Bronchial epithelial cell (primary cell): Measurements from ENCODE around the gene TSPAN17. TPM values are rescaled to one million over a fixed set of nuclear protein-coding genes. Genes with fewer than 3 reads are reported as not detected.

Experiments
- DNase-seq: peaks from one replicate; pipeline ENCODE4 v3.0.0-alpha.2; 2010; ENCODE audit warnings: low read depth
- FAIRE-seq: peaks from 2 replicates; lab custom pipeline; 2011; peaks lifted over from hg19 to GRCh38; lab: Jason Lieb, UNC
- H3K27me3 ChIP-seq: 2 replicates; pipeline ENCODE4 v1.5.1; 2011; ENCODE audit warnings: low read length; ENCODE audit not compliant: control insufficient read depth, insufficient read depth
- H3K36me3 ChIP-seq: 2 replicates; pipeline ENCODE4 v1.5.1; 2011; ENCODE audit warnings: low read length; ENCODE audit not compliant: control insufficient read depth, insufficient read depth
- H3K4me3 ChIP-seq: 2 replicates; pipeline ENCODE4 v1.5.1; 2011; ENCODE audit warnings: mild to moderate bottlenecking, low read depth, low read length, control low read depth
- total RNA-seq: library from RNA; depleted of rRNA; stranded (reverse); fragments of >200 nt; gene quantifications from 2 replicates; pipeline ENCODE4 v1.2.1, GENCODE V29; 2014
- TF ChIP-seq, protein P1 (sequence below): IDR thresholded peaks from 2 replicates; pipeline ENCODE4 v1.5.1; 2011; ENCODE audit warnings: mild to moderate bottlenecking, moderate library complexity, low read length, control low read depth, inconsistent platforms; ENCODE audit not compliant: insufficient read depth, severe bottlenecking

The TSPAN17 gene
- total RNA-seq, 1 donor from 2014 or later, result 46.3 TPM

DNA sequence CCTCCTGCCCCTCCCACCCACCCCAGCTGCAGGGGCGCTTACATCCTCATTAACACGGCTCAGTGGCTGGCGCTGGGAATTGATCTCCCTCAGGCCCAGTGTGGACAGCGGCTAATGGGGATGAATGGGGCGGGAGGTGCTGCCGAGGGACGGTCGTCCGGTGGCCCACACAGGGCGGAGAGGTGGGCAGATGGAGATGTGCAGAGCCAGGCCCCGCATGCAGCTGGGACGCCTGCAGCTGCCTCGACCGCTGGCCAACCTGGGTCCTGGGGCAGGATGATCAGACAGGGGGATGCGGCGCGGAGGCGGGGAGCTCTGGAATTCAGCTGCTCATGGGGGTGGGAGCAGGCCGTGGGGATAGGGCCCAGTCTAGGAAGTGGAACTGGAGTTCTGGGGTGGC lies 17.6 kb downstream of the TSPAN17 start:
- H3K27me3 ChIP-seq, result peaks cover 14% of the 10 kb centered on the region
- DNase-seq (no peak), FAIRE-seq (no peak)
- no peak overlapping the region for H3K4me3 ChIP-seq
- TF ChIP-seq, protein P1, sequence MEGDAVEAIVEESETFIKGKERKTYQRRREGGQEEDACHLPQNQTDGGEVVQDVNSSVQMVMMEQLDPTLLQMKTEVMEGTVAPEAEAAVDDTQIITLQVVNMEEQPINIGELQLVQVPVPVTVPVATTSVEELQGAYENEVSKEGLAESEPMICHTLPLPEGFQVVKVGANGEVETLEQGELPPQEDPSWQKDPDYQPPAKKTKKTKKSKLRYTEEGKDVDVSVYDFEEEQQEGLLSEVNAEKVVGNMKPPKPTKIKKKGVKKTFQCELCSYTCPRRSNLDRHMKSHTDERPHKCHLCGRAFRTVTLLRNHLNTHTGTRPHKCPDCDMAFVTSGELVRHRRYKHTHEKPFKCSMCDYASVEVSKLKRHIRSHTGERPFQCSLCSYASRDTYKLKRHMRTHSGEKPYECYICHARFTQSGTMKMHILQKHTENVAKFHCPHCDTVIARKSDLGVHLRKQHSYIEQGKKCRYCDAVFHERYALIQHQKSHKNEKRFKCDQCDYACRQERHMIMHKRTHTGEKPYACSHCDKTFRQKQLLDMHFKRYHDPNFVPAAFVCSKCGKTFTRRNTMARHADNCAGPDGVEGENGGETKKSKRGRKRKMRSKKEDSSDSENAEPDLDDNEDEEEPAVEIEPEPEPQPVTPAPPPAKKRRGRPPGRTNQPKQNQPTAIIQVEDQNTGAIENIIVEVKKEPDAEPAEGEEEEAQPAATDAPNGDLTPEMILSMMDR, result no peak
- H3K36me3 ChIP-seq, result no peaks in the 10 kb centered on the region

DNA sequence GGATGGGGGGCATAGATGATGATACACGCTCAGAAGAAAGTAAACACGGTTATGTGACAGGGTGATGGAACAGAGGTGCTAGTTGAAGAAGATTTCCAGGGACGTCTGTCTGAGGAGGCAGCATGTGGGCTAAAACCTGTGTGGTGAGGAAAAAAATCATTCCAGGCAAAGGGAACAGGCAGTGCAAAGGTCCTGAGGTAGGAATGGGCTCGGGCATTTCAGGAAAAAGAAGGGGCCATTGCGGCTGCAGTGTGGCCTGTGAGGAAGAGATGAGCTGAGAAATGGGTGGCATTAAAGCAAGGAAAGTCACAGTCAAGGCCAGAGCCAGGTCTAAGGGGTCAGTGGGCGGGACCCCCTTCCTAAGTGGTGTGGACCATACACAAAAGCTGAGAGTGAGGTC lies 18.2 kb downstream of the TSPAN17 start:
- TF ChIP-seq, protein P1, result no peak
- DNase-seq, result no peak
- Histone ChIP-seq H3K27me3 (peaks cover 19% of the 10 kb centered on the region), H3K36me3 (no peaks in the 10 kb centered on the region), H3K4me3 (no peak overlapping the region)
- no peak for FAIRE-seq

DNA sequence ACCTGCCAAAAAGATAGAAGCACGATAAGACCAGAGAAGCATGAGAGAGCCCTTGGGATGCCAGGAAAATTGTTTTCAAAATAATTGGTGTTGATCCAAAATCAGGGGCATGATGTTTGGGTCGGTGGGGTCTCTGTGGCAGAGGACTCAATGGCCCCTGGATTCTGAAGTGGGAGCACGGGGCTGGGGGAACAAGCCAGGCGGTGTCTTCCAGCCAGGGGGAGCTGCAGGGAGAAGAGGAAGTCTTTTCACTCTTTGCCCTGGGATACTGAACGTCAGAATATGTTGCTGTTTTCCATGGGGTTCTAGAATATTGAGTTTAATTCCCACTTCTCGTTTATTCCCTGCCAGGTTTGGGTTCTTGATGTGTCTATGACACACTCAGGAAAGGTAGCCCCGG lies 20.4 kb downstream of the TSPAN17 start:
- H3K27me3 ChIP-seq, result peaks cover 23% of the 10 kb centered on the region
- DNase-seq (no peak), FAIRE-seq (no peak)
- no peaks in the 10 kb centered on the region for H3K36me3 ChIP-seq
- TF ChIP-seq, protein P1, result no peak
- H3K4me3 ChIP-seq, result no peak overlapping the region

DNA sequence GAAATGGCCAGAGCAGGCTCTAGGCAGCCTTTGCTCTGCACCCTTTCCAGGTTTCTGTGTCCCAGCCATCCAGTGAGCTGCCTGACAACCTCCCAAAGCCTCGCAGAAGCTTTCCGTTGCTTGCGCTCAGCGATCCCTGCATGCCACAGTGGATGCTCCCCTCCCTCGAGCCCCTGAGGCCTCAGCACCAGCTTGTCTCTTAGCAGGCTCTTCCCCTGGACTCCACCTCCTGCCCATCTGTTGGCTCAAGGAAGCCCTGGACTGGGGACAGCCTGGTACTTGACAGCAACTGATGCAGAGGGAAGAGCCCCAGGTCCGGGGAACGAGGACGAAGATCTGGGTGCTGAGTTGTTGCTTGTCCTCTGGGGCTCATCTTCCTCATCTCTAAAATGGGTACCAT lies 23.2 kb downstream of the TSPAN17 start:
- DNase-seq (no peak), FAIRE-seq (no peak)
- no peak overlapping the region for H3K4me3 ChIP-seq
- TF ChIP-seq, protein P1, result no peak
- peaks cover 17% of the 10 kb centered on the region for H3K27me3 ChIP-seq
- H3K36me3 ChIP-seq, result no peaks in the 10 kb centered on the region

DNA sequence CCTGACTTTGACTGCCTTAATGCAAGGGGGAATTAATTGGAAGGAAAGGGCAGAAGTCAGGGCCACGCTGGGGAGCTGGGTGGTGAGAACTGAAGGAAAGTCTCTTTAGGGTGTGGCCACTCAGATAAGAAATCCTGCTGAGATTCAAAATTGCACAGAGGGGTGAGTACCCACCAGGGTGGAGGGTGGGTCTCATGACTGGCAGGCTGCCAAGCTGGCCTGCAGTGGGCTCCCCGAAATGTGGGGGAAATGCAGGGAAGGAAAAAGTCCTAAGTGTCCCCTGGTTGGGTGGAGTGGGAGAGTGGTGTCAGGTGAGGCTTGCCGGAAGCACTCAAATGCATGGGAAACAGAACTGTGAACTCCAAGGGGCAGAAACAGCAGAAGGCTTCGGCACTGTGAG lies 24.1 kb downstream of the TSPAN17 start:
- Histone ChIP-seq H3K36me3 (no peaks in the 10 kb centered on the region), H3K27me3 (peaks cover 16% of the 10 kb centered on the region), H3K4me3 (no peak overlapping the region)
- DNase-seq, result no peak
- no peak for FAIRE-seq
- TF ChIP-seq, protein P1, result no peak
